ENCODE results near the gene SPATA13.

DNA sequence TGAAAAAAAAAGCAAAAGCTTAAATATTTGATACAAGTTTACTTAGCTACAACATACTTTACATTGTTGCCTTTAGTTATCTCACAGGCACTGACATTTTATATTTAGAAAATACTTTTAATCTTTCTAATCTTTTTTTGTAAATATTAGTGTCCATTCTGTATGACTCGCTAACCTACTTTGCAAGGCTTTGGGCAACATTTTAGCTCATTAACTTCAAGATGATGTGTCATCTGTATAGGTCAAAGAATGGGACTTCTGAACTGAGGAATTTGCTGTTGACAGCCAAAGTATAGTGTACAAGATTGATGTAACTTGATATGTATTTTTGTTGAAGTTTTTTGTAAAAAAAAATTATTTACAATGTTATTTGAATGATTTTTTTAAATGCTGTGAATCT, 146.1 kb downstream of the SPATA13 start:
- TF ChIP-seq POLR2A (IDR thresholded peaks at IDR 0.05), result no peak
- TF ChIP-seq POLR2AphosphoS5 (IDR thresholded peaks at IDR 0.05), result no peak
